Lower lobe of right lung (tissue), 2 donors: ENCODE measurements around the gene PAQR8. TPM values are rescaled to one million over a fixed set of nuclear protein-coding genes. Genes with fewer than 3 reads are reported as not detected.
A peak's percentile ranks its signal among the peaks of the same experiment; 100 is the strongest.

ENCODE experiments used
- ATAC-seq, 2 donors: fragments of 200-7000 bp; cut with Tn5 transposase; one replicate each; pipeline ENCODE4 v1.9.1; 2020 to 2022; ENCODE audit warnings: mild to moderate bottlenecking in 2 of 2, moderate library complexity in 2 of 2
- DNase-seq: peaks from one replicate; pipeline ENCODE4 v3.0.0-alpha.2; 2020
- H3K27ac ChIP-seq: fragments of 200-600 bp; one replicate; pipeline ENCODE4 v1.8.0; 2022
- H3K27me3 ChIP-seq: fragments of 200-600 bp; one replicate; pipeline ENCODE4 v1.8.0; 2022; ENCODE audit warnings: low read depth
- H3K36me3 ChIP-seq: fragments of 200-600 bp; one replicate; pipeline ENCODE4 v1.8.0; 2022; ENCODE audit warnings: mild to moderate bottlenecking
- H3K4me1 ChIP-seq: fragments of 200-600 bp; one replicate; pipeline ENCODE4 v1.8.0; 2022
- H3K4me3 ChIP-seq: fragments of 200-600 bp; one replicate; pipeline ENCODE4 v1.8.0; 2022; ENCODE audit warnings: mild to moderate bottlenecking
- H3K9me3 ChIP-seq: fragments of 200-600 bp; one replicate; pipeline ENCODE4 v1.8.0; 2022
- intact Hi-C: fragments of 100-400 bp; cut with DNase I; formaldehyde crosslinking; loops from one replicate; pipeline ENCODE4 v1.11.0; 2022
- total RNA-seq: library from RNA; stranded (reverse); fragmentation: NEBNext Ultra II Directional; extraction: Animal tissue kit (Norgen Biotek cat#: 25700); gene quantifications from one replicate; pipeline ENCODE4 v1.2.1, GENCODE V29; 2021
- TF ChIP-seq, protein P1 (sequence below): fragments of 200-600 bp; IDR thresholded peaks from one replicate; pipeline ENCODE4 v1.8.0; 2022; ENCODE audit warnings: antibody characterized with exemption, mild to moderate bottlenecking
- donor health status: DM: no; HTN: yes; CAD: no; lungs with severe emphysema.

The PAQR8 gene
- total RNA-seq, 1 donor from 2014 or later, result 6.8 TPM

DNA sequence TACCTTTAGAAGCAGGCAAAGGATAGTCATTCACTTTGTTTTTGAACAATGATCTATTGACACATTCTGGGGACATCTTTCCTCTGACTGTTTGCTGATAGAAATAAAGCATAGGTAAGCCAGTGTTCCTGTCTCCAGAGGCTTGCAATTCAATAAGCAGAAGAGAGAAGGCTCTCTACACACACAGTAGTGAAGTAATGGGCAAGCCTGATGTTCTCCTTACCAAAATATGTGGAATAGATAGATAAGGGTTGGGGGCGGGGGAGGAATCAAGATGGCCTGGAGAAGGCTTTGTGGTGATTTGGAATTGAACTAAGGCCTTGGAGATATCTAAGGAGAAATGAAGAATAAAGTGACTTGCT, 27.3 kb downstream of the PAQR8 start:
- intact Hi-C loops, result no loop called here
- no peaks in the 10 kb centered on the region for H3K27me3 ChIP-seq
- ATAC-seq, result peak; percentile 15 to 17

DNA sequence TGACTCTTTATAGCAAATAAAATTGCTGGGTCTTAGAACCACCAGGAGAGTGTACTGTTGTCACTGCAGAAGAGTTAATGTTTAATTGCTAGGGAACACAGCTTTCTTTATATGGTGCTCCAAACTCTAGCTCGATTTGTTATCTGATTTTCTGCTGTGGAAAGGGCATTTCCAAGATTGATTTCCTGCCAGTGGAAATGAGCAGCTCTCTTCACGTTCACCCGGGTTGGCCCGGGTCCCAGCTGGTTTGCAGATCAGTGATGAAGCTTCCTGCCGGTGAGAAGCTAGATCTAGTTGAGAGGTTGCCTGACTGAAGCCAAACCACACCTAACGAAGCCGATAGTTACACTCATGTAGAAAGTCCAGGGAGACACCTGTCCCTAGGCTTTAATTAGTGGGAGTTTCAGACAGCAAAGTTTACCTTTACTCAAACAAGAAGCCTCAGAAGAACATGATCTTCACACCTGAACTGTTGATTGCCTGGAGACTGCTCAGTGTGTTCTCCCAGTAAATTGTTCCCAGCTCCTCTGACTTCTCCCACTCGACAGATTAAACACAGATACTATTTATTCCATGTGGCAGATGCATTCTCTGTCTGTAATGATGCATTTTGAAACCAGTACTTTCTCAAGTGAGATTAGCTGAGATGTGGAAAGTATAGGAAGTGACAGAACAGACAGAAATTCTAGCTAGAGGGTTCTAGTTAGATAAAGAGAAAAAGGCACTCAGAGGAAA, 27.8 kb downstream of the PAQR8 start:
- H3K27ac ChIP-seq, result peak overlapping the region; percentile 66
- no peaks in the 10 kb centered on the region for H3K36me3 ChIP-seq
- TF ChIP-seq, protein P1, sequence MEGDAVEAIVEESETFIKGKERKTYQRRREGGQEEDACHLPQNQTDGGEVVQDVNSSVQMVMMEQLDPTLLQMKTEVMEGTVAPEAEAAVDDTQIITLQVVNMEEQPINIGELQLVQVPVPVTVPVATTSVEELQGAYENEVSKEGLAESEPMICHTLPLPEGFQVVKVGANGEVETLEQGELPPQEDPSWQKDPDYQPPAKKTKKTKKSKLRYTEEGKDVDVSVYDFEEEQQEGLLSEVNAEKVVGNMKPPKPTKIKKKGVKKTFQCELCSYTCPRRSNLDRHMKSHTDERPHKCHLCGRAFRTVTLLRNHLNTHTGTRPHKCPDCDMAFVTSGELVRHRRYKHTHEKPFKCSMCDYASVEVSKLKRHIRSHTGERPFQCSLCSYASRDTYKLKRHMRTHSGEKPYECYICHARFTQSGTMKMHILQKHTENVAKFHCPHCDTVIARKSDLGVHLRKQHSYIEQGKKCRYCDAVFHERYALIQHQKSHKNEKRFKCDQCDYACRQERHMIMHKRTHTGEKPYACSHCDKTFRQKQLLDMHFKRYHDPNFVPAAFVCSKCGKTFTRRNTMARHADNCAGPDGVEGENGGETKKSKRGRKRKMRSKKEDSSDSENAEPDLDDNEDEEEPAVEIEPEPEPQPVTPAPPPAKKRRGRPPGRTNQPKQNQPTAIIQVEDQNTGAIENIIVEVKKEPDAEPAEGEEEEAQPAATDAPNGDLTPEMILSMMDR, result no peak

More for the DNA sequence above, 27.3 kb downstream of the PAQR8 start:
- Histone ChIP-seq H3K9me3 (no peaks in the 10 kb centered on the region), H3K4me3 (no peak overlapping the region), H3K27ac (peak overlapping the region; percentile 66), H3K36me3 (no peaks in the 10 kb centered on the region), H3K4me1 (peaks cover 16% of the 10 kb centered on the region)
- TF ChIP-seq, protein P1, result no peak
- no peak for DNase-seq

DNA sequence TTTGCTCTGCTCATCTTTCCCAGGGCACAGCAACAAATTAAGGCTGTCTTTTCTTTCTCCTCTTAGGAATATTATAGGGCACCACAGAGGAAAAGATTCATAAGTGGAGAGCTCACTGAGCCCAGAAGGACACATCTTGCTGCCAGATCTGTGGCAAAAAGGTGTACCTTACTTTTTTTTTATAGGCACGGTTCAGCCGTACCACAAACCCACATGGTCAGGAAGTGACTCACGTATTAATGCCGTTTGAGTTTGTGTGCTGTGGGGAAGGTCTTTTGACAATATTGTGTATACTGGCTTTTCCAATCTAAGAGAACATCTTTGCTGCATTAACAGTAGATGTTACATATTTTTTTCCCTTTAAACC, 28.4 kb downstream of the PAQR8 start:
- H3K27me3 ChIP-seq, result no peaks in the 10 kb centered on the region
- H3K27ac ChIP-seq, result peak overlapping the region; percentile 66
- intact Hi-C loops, result no loop called here
- H3K4me1 ChIP-seq, result peaks cover 16% of the 10 kb centered on the region
- ATAC-seq, result peak; percentile 66 to 72
- DNase-seq, result no peak
- H3K9me3 ChIP-seq, result no peaks in the 10 kb centered on the region
- no peak overlapping the region for H3K4me3 ChIP-seq
- no peaks in the 10 kb centered on the region for H3K36me3 ChIP-seq
- TF ChIP-seq, protein P1, result no peak

More for the DNA sequence above, 27.8 kb downstream of the PAQR8 start:
- ATAC-seq, result peak; percentile 70 to 77
- intact Hi-C loops, result no loop called here
- no peaks in the 10 kb centered on the region for H3K9me3 ChIP-seq
- H3K4me1 ChIP-seq, result peaks cover 16% of the 10 kb centered on the region
- no peaks in the 10 kb centered on the region for H3K27me3 ChIP-seq
- no peak overlapping the region for H3K4me3 ChIP-seq
- peak; percentile 59 for DNase-seq

DNA sequence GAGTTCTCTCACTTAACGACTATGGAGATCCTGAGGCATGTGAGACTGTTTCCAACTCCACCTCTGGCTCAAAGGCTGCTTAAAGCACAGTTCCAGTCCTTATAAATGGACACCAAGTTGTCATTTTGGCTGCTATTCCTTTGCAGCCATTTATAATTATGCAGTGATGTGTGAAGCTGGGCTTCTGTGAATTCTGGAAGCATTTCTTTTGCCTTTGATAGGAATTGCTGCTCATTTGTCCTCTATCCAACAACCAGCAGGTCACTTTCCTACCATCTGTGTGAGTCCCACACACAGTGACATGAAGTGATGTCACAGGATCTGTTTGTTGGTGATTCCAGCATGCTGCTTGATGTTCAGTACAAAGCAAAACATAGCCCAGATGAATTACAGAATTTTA, 29.6 kb downstream of the PAQR8 start:
- Histone ChIP-seq H3K4me3 (no peak overlapping the region), H3K27me3 (no peaks in the 10 kb centered on the region), H3K4me1 (peaks cover 16% of the 10 kb centered on the region), H3K9me3 (no peaks in the 10 kb centered on the region), H3K27ac (no peak overlapping the region), H3K36me3 (no peaks in the 10 kb centered on the region)
- ATAC-seq (no peak), DNase-seq (no peak)
- intact Hi-C loops, result no loop called here
- TF ChIP-seq, protein P1, result no peak

DNA sequence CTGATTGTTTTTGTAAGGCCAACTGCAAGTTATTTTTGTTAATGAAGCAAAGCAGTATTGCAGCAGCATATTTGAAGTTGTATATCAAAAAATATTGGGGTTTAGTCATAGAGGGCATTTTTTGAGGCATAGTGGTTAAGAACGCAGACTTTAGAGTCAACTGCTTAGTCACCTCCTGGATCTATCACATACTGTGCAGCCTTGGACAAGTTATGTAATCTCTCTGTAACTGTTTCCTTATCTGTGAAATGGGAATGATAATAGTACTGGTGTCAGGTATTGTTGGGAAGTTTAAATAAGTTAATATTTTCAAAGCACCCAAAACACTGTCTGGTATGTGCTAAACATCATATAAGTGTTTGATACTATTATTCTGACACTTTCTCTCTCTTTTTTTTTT, 31.0 kb downstream of the PAQR8 start:
- intact Hi-C loops, result no loop called here

More for the DNA sequence above, 31.0 kb downstream of the PAQR8 start:
- no peaks in the 10 kb centered on the region for H3K27me3 ChIP-seq
- H3K36me3 ChIP-seq, result no peaks in the 10 kb centered on the region
- ATAC-seq (no peak), DNase-seq (no peak)
- peaks cover 20% of the 10 kb centered on the region for H3K4me1 ChIP-seq
- H3K27ac ChIP-seq, result no peak overlapping the region
- TF ChIP-seq, protein P1, result no peak
- H3K9me3 ChIP-seq, result no peaks in the 10 kb centered on the region
- H3K4me3 ChIP-seq, result no peak overlapping the region
